Nephron progenitor cell (in vitro differentiated cells): ENCODE measurements around the gene KIF26B.

Source experiments
- DNase-seq: peaks from one replicate; pipeline ENCODE4 v3.0.0; 2021
- H3K27ac Mint-ChIP-seq: 2 replicates; pipeline ENCODE4 v1.8.0; 2021; ENCODE audit warnings: mild to moderate bottlenecking, moderate library complexity, mixed read lengths
- H3K27me3 Mint-ChIP-seq: 2 replicates; pipeline ENCODE4 v1.8.0; 2021; ENCODE audit warnings: mild to moderate bottlenecking, low read depth, mixed read lengths; ENCODE audit not compliant: poor library complexity
- H3K36me3 Mint-ChIP-seq: 2 replicates; pipeline ENCODE4 v1.8.0; 2021; ENCODE audit warnings: low read depth, mixed read lengths
- H3K4me1 Mint-ChIP-seq: 2 replicates; pipeline ENCODE4 v1.8.0; 2021; ENCODE audit warnings: mixed read lengths
- H3K4me3 Mint-ChIP-seq: 2 replicates; pipeline ENCODE4 v1.8.0; 2021; ENCODE audit warnings: mild to moderate bottlenecking, moderate library complexity, mixed read lengths
- H3K9me3 Mint-ChIP-seq: 2 replicates; pipeline ENCODE4 v1.8.0; 2021; ENCODE audit warnings: mild to moderate bottlenecking, moderate library complexity, mixed read lengths
- CTCF ChIP-seq: fragments of 200-600 bp; sonication (generic); IDR thresholded peaks from 2 replicates; pipeline ENCODE4 v1.5.0; 2021; ENCODE audit warnings: antibody characterized with exemption

The KIF26B gene

GRCh38 chr1:245220381-245220985, 65.7 kb downstream of the KIF26B start:
- peak; percentile 19 for DNase-seq
- H3K9me3 Mint-ChIP-seq, result no peaks in the 10 kb centered on the region
- peak overlapping the region; percentile 97 for H3K27ac Mint-ChIP-seq
- H3K4me3 Mint-ChIP-seq, result no peak overlapping the region
- no peak for TF ChIP-seq CTCF
- H3K27me3 Mint-ChIP-seq, result no peaks in the 10 kb centered on the region
- H3K36me3 Mint-ChIP-seq, result no peaks in the 10 kb centered on the region
- H3K4me1 Mint-ChIP-seq, result peaks cover 92% of the 10 kb centered on the region

GRCh38 chr1:245221805-245222204, 67.0 kb downstream of the KIF26B start:
- no peak for DNase-seq
- TF ChIP-seq CTCF, result no peak
- Mint-ChIP-seq H3K4me1 (peaks cover 90% of the 10 kb centered on the region), H3K27me3 (no peaks in the 10 kb centered on the region), H3K36me3 (no peaks in the 10 kb centered on the region), H3K27ac (peak overlapping the region; percentile 97), H3K4me3 (no peak overlapping the region), H3K9me3 (no peaks in the 10 kb centered on the region)

- TF ChIP-seq CTCF, result no peak
- H3K36me3 Mint-ChIP-seq, result no peaks in the 10 kb centered on the region
- H3K4me1 Mint-ChIP-seq, result peaks cover 85% of the 10 kb centered on the region
- no peak overlapping the region for H3K4me3 Mint-ChIP-seq
- no peaks in the 10 kb centered on the region for H3K27me3 Mint-ChIP-seq
- H3K9me3 Mint-ChIP-seq, result no peaks in the 10 kb centered on the region
- DNase-seq, result no peak
- H3K27ac Mint-ChIP-seq, result no peak overlapping the region
These were observed 68.3 kb downstream of the KIF26B start for GRCh38 chr1:245222931-245223595.

- Mint-ChIP-seq H3K4me1 (peaks cover 69% of the 10 kb centered on the region), H3K4me3 (peak overlapping the region; percentile 4), H3K36me3 (peaks cover 14% of the 10 kb centered on the region), H3K9me3 (no peaks in the 10 kb centered on the region), H3K27me3 (no peaks in the 10 kb centered on the region), H3K27ac (peak overlapping the region; percentile 47)
- no peak for TF ChIP-seq CTCF
- DNase-seq, result no peak
These were observed 70.8 kb downstream of the KIF26B start for GRCh38 chr1:245225322-245226202.

- Mint-ChIP-seq H3K27ac (no peak overlapping the region), H3K27me3 (no peaks in the 10 kb centered on the region), H3K9me3 (no peaks in the 10 kb centered on the region), H3K4me1 (peaks cover 63% of the 10 kb centered on the region), H3K4me3 (no peak overlapping the region), H3K36me3 (peaks cover 16% of the 10 kb centered on the region)
- no peak for TF ChIP-seq CTCF
- no peak for DNase-seq
These were observed 71.4 kb downstream of the KIF26B start for GRCh38 chr1:245226203-245226499.
